GM04503 (cell line): Measurements from ENCODE around the gene ATP6V0A1.

Experiments
- DNase-seq: peaks from one replicate; pipeline ENCODE4 v3.0.0-alpha.2; 2012; ENCODE audit warnings: low read depth

ATP6V0A1 gene

DNA sequence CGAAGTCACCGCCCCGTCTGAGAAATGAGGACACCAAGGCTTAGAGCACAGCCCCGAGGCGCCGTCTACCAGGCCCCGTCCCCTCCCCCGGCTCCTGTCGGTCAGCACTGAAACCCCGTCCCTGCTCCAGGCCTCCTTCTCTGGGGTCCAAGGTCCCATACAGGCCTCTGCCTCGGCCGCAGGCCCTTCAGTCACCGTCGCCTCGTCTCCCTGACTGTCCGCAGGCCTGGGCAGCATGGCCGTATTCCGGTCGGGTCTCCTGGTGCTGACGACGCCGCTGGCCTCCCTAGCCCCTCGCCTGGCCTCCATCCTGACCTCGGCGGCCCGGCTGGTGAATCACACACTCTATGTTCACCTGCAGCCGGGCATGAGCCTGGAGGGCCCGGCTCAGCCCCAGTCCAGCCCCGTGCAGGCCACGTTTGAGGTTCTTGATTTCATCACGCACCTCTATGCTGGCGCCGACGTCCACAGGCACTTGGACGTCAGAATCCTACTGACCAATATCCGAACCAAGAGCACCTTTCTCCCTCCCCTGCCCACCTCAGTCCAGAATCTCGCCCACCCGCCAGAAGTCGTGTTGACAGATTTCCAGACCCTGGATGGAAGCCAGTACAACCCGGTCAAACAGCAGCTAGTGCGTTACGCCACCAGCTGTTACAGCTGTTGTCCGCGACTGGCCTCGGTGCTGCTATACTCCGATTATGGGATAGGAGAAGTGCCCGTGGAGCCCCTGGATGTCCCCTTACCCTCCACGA lies 103.9 kb downstream of the ATP6V0A1 start:
- DNase-seq = no peak

DNA sequence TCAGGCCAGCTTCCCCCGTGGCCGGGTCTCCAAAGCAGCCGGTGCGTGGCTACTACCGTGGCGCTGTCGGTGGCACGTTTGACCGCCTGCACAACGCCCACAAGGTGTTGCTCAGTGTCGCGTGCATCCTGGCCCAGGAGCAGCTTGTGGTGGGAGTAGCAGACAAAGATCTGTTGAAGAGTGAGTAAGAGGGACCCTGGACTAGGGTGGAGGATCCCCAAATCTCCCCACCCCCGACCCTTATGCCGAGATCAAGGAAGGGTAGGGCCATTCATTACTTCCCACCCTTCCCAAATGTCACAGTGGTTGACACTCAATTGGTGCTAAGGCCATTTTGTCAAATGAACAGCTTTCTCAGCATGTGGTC lies 104.4 kb downstream of the ATP6V0A1 start:
- DNase-seq = no peak

DNA sequence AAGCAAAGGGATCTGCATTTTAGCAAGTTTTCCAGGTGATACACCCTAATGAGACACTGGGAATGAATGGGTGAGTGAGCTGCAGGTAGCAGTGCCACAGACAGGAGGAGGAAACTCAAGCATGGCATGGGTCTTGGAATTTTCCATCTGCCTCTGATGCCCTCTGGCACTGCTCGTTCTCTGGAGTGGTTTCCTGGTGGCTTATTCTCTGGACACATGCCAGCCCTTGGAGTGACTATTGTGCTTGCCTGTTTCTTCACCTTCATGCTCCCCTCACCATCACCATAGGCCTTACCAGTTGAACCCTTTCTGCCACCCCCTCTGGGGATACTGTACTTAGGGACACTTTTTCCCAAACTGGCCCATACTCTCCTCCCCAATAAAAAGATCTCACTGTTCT lies 104.9 kb downstream of the ATP6V0A1 start:
- DNase-seq = no peak

- DNase-seq = no peak
Measured at GRCh38 chr17:42563950-42564349, 105.3 kb downstream of the ATP6V0A1 start.

GRCh38 chr17:42564815-42565522 lies 106.3 kb downstream of the ATP6V0A1 start:
- DNase-seq = no peak

DNA sequence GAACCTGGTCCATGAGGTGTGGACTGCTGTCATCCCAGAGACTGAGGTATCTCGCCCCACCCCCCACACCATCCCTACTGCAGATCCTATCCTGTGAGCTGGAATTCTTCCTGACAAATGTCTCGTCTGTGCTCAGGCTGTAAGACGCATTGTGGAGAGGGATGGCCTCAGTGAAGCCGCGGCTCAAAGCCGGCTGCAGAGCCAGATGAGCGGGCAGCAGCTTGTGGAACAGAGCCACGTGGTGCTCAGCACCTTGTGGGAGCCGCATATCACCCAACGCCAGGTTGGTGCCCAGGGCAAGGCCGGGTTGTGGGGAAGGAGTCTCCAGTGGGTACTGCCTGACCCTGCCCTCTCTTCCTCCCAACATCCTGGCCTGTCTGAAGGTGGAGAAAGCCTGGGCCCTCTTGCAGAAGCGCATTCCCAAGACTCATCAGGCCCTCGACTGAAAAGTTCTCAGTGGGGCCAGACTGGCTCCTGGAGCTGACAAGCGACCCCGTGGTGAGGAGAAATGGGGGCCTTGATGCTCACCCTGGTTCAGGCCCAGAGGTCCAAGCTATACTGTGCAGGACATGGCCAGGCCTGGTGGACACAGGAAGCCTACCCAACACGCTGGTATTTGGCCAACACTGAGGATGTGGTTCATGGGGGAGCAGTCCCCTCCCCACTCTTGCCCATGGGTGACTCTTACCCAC lies 107.0 kb downstream of the ATP6V0A1 start:
- no peak for DNase-seq

- DNase-seq = no peak
Measured at GRCh38 chr17:42566215-42566882, 107.7 kb downstream of the ATP6V0A1 start.

- no peak for DNase-seq
Measured at GRCh38 chr17:42566883-42567573, 108.3 kb downstream of the ATP6V0A1 start, which contains the start of gene MLX. MLX (plus strand) TSS chr17:42567100; CDS start chr17:42567125, 25 bp downstream.

DNA sequence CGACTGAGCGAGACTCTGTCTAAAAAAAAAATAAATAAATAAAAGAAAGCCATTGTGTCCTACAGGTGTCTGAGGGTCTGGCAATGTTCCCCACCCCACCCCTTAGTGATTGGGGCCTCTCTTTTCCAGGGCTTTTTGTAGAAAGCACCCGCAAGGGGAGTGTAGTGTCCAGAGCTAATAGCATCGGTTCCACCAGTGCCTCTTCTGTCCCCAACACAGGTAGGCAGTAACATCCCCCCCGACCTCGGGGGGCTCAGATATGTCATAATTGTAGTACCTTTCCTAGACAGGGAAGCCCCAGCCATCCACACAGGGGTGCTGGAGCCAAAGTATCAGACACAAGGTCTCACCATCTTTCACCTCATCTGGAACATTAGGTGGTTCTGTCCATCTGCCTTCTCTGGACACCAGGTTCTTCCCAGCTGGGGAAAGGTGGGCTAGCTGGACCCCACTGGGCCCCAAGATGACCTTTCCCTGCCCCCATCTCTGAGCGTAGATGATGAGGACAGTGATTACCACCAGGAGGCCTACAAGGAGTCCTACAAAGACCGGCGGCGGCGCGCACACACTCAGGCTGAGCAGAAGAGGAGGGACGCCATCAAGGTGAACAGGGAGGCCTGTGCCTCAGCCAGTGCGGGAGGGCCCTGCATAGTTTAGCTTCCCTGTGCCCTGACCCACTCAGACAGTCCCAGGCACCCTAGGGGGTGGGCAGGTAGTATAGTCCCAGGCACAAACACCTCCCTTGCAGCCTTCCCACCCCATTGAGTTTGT lies 109.8 kb downstream of the ATP6V0A1 start:
- DNase-seq = no peak

DNA sequence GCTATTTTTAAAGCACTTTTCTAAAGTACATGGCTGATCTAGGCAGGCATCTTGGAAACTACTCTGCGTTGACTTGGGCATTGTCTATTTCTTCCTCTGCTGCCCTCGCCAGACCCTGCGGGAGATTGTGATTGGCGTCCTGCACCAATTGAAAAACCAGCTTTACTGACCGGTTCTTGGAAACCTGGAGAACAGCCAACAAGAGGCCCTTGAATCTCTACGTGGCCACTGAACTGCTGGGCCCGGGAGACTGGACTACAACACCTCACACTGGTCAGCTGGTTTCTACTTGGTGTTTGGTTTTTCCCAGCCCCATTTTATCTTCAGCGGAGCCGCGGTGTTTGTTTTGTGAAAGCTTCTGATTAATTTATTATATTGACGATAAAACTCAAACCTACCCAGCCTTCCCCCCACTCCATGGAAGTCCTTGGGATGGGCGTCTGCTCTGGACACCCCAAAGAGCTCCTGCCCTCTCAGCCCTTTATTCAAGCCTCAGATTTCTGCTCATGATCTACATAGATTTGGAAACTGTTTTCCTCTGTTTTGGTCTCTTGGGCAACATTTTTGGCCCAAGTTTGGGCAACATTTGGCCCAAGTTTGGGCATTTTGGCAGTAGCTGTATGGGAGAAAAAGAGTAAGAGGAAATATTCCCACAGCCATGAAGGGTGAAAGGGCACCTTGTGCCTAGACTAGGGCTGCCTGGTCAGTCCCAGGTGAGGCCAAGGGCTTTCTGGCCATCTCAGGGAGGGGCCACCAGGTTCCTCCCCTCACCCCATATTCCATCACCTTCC lies 113.0 kb downstream of the ATP6V0A1 start:
- DNase-seq = no peak
